Germinal center (tissue), 1 donor: ENCODE results near the gene RBCK1.
A peak's percentile ranks its signal among the peaks of the same experiment; 100 is the strongest.
"Not testable (repeated sequence)": the region's sequence is repeated elsewhere in the genome, so short reads cannot be mapped to it uniquely, and the experiment has no call there.

Experiments used
- DNase-seq: peaks from one replicate; pipeline ENCODE4 v3.0.0; 2012; ENCODE audit warnings: mixed read lengths, low spot score

RBCK1 gene

GRCh38 chr20:376089-376488, 32.0 kb upstream of the RBCK1 start:
- DNase-seq, result no peak

DNA sequence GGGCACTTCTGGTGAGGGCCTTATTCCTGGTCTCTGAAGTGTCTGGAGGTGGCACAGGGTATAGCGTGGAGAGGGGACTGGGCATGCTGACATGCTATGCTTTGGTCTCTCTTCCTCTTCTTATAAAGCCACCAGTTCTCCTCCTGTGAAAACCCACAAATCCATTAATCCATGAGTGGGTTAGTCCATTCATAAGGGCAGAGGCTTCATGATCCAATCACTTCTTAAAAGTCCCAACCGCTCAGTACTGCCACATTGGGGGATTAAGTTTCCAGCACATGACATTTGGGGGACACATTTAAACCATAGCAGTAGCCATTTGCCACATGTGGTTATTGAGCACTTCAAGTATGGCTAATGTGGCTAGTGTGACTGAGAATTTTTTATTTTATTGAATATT, 31.3 kb upstream of the RBCK1 start:
- DNase-seq, result no peak

DNA sequence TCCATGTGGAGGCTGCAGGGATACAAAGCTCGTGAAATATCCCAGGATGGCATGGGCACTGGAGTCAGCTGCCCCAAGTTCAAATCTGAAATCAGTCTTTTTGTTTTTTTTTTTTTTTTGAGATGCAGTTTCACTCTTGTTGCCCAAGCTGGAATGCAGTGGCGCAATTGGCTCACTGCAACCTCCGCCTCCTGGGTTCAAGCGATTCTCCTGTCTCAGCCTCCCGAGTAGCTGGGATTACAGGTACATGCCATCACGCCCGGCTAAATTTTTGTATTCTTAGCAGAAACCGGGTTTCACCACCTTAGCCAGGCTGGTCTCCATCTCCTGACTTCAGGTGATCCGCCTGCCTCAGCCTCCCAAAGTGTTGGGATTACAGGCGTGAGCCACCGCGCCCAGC, 30.5 kb upstream of the RBCK1 start:
- DNase-seq, result not testable (repeated sequence)

DNA sequence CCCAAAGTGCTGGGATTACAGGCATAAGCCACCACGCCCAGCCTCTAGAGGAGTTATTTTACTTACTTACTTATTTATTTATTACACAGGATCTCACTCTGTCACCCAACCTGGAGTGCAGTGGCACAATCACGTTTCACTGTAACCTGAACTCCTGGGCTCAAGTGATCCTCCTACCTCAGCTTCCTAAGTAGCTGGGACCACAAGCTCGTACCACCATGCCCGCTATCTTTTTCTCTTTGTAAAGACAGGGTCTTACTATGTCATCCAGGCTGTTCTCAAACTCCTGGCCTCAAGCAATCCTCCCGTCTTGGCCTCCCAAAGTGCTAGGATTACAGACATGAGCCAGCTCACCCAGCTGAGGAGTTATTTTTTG, 29.1 kb upstream of the RBCK1 start:
- no peak for DNase-seq

DNA sequence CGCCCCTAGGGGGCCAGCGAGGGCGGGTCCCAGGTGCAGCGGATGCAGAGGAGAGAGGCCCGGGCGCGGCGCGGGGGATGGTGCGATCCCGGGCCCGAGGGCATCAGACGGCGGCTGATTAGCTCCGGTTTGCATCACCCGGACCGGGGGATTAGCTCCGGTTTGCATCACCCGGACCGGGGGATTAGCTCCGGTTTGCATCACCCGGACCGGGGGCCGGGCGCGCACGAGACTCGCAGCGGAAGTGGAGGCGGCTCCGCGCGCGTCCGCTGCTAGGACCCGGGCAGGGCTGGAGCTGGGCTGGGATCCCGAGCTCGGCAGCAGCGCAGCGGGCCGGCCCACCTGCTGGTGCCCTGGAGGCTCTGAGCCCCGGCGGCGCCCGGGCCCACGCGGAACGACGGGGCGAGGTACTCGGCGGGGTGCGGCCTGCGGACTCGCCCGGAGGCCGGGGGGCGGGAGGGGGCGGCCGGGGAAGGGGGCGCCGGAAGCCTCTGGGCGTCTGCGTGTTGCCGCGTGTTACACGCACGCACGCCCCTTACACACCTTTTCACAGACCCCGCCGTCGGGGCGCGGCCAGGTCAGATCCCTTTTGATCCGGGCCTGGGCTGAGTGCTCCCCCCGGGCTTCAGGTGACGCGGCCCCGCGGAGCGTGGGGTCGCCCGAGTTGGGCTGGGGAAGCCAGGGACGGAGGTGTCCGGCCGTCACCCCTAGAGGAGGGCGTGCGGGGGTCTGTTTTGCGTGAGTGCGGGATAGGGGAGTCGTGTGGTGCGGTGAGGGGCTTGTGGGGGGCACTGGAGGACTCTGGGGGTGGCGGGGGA, 27.1 kb upstream of the RBCK1 start:
- DNase-seq, result peak; percentile 69

- DNase-seq, result peak; percentile 73
These were observed 26.4 kb upstream of the RBCK1 start for GRCh38 chr20:381581-382290.

DNA sequence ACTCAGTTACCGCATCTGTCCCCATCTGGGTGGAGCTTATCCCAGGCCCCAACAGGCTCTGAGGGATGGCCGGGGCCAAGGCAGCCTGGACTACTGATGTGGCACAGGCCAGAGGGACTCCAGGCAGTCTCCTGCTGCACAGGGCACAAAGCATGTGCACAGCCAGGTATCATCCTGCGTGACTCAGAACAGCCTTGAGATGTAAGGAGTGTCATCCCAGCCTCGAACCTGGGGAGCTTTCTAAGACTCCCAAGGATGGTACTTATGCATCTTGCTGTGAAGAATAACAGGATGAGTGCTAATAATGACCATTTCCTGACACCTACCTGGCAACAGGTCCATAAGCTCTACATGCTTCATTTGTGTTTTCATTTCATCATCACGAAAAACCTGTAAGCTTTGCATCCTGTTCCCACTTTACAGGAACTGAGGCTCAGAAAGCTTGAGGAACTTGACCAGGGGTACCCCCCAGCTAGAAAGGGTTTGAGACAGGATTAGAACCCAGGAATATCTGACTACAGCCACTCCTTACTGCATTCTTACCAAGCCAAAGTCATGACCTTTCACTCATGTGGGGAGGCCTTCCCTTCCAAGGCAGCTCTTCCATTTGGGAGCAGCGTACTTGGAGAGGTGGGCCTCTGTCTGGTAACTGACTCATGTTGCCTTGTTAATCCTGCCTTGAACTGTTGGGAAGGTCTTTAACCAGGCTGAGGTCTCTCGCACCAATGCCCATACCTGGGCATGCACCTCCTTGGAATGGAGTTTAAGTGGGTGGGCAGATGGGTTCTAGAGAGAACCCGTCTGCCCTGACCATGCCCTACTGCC, 25.6 kb upstream of the RBCK1 start:
- DNase-seq, result no peak

DNA sequence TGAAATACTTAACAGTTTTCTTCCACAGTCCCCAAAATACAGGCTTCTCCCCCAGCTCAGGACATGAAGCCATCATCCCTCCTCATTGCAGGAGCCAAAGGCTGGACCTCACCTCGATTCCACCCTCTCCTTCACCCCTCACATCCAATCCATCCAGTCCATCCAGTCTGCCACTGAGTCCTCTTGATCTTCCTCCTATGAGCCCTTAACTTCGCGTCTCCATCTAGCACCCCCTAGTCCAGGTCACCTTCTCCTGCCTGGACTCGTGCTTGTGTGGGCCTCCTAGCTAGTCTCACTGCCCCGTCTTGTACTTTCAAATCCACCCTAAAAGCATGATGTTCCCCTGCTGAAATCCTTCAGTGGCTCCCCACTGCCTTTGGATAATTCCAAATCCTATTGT, 24.2 kb upstream of the RBCK1 start:
- DNase-seq, result no peak

DNA sequence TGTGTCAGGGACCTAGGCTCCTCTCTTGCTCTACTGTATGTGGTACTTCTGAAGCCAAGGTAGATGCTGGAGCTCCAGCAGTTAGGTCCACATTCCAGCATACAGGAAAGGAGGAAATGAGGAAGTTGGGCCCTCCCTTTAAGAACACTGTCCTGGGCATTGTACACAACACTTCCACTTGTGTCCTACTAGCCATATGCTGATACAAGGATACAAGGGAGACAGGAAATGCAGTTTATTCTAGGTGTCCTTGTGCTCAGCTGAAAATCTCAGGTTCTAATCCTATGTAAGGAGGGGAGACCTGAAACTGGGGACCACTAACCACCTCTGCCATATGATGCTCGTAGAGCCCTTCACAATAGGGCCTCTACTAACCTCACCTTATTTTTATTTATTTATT, 23.4 kb upstream of the RBCK1 start:
- DNase-seq, result no peak

- no peak for DNase-seq
These were observed 22.7 kb upstream of the RBCK1 start for GRCh38 chr20:385448-385847.

DNA sequence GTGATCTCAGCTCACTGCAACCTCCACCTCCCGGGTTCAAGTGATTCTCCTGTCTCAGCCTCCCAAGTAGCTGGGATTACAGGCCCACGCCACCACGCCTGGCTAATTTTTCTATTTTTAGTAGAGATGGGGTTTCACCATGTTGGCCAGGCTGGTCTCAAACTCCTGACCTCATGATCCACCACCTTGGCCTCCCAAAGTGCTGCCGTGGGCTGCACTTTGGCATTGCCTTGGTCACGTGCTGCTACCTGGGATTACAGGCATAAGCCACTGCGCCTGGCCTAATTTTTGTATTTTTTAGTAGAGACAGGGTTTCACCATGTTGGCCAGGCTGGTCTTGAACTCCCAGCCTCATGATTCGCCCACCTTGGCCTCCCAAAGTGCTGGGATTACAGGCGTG, 21.5 kb upstream of the RBCK1 start:
- not testable (repeated sequence) for DNase-seq

GRCh38 chr20:387520-387919, 20.6 kb upstream of the RBCK1 start:
- DNase-seq, result no peak

DNA sequence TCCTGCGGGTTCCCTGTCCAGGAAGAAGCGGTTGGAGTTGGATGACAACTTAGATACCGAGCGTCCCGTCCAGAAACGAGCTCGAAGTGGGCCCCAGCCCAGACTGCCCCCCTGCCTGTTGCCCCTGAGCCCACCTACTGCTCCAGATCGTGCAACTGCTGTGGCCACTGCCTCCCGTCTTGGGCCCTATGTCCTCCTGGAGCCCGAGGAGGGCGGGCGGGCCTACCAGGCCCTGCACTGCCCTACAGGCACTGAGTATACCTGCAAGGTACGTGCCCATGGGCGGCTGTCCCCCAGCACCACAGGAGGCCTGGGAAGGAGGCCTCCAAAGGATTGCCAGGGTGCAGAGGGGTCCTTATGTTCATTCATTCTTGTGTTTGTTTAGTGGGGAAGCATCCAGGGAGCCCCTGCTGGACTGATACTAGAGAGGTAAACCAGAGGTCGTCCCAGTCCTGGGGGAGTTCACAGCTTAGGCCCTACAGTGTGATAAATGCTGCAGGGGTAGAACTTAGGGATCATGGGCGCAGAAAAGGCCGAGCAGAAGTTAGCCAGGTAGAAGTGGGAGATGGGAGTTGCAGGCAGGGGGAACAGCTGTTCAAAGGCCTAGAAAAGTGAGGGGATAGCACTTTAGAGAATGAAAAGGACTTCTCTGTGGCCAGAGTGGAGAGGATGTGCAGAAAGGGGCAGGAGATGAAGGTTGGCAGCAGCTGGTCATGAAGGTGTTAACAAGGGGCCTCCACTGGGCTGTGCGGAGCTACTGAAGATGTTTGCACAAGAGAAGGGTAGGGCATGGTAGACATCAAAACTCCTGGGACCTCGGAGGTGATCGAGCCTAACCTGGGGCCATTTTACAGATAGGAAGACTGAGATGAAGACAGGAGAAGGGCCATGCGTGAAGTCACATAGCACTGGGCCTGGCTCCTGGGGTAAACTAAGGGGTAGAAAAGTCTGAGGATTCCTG, 19.8 kb upstream of the RBCK1 start:
- no peak for DNase-seq

- DNase-seq, result no peak
These were observed 18.9 kb upstream of the RBCK1 start for GRCh38 chr20:389220-389619.

DNA sequence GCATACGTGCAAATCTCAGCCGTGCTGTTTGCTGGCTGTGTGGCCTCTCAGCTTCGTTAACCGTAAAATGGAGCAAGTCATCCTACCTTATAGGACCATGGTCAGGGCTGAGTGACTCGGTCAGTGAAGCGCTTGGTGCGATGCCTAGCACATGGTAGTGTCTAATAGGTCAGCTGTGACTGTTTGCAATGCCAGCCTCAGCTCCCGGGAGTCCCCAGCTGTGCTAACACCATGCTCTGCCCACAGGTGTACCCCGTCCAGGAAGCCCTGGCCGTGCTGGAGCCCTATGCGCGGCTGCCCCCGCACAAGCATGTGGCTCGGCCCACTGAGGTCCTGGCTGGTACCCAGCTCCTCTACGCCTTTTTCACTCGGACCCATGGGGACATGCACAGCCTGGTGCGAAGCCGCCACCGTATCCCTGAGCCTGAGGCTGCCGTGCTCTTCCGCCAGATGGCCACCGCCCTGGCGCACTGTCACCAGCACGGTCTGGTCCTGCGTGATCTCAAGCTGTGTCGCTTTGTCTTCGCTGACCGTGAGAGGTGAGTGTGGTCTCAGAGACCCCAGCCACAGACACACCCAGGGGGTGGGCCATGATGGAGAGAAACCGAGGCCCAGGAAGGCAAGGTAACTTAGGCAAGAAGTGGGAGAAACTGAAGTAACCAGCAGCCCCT, 16.9 kb upstream of the RBCK1 start:
- no peak for DNase-seq

GRCh38 chr20:393296-393695, 14.8 kb upstream of the RBCK1 start:
- not testable (repeated sequence) for DNase-seq

GRCh38 chr20:396252-396618, 11.9 kb upstream of the RBCK1 start:
- no peak for DNase-seq

DNA sequence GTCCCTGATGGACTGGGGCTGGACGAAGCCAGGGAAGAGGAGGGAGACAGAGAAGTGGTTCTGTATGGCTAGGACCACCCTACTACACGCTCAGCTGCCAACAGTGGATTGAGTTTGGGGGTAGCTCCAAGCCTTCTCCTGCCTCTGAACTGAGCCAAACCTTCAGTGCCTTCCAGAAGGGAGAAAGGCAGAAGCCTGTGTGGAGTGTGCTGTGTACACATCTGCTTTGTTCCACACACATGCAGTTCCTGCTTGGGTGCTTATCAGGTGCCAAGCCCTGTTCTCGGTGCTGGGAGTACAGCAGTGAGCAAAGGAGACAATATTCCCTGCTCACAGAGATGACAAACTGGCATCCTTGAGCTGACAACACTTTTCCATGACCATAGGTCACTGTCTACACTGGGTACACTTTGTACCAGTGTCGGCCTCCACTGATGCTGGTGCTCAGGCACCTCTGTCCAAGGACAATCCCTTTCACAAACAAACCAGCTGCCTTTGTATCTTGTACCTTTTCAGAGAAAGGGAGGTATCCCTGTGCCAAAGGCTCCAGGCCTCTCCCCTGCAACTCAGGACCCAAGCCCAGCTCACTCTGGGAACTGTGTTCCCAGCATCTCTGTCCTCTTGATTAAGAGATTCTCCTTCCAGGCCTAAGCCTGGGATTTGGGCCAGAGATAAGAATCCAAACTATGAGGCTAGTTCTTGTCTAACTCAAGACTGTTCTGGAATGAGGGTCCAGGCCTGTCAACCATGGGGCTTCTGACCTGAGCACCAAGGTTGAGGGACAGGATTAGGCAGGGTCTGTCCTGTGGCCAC, 11.3 kb upstream of the RBCK1 start:
- no peak for DNase-seq

- DNase-seq, result no peak
These were observed 10.5 kb upstream of the RBCK1 start for GRCh38 chr20:397432-398237.
